AG10803 (cell line): ENCODE measurements around the gene GNPTG.

ENCODE experiments used
- DNase-seq: peaks from one replicate; pipeline ENCODE4 v3.0.0; 2010; ENCODE audit warnings: low read depth
- H3K4me3 ChIP-seq: 2 replicates; pipeline ENCODE4 v1.5.1; 2011; ENCODE audit warnings: mild to moderate bottlenecking, low read length, control low read depth
- TF ChIP-seq, protein P1 (sequence below): conservative IDR thresholded peaks from 2 replicates; pipeline ENCODE4 v1.5.1; 2011; ENCODE audit warnings: mild to moderate bottlenecking, low read length, control low read depth, inconsistent platforms

GNPTG gene

DNA sequence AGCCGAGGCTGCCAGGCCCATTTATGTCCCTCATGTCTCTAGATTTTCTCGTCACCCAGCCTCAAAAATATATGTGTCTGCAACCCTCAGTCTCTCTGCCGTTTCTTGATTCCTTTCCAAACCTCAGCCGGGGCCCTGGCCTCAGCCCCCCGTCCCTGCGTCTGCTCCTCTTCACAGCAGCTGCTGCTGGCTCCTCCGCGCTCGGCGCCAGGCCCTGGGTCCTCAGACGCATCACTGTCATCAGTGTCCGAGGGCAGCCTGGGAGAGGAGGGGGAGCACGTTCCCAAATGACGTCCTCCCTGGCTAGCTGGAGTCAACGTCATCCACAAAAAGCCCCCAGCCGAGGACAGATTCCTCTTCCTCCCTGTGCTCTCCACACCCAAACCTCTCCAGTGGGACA, 2.4 kb upstream of the GNPTG start:
- no peak for DNase-seq
- TF ChIP-seq, protein P1, sequence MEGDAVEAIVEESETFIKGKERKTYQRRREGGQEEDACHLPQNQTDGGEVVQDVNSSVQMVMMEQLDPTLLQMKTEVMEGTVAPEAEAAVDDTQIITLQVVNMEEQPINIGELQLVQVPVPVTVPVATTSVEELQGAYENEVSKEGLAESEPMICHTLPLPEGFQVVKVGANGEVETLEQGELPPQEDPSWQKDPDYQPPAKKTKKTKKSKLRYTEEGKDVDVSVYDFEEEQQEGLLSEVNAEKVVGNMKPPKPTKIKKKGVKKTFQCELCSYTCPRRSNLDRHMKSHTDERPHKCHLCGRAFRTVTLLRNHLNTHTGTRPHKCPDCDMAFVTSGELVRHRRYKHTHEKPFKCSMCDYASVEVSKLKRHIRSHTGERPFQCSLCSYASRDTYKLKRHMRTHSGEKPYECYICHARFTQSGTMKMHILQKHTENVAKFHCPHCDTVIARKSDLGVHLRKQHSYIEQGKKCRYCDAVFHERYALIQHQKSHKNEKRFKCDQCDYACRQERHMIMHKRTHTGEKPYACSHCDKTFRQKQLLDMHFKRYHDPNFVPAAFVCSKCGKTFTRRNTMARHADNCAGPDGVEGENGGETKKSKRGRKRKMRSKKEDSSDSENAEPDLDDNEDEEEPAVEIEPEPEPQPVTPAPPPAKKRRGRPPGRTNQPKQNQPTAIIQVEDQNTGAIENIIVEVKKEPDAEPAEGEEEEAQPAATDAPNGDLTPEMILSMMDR, result no peak
- no peak overlapping the region for H3K4me3 ChIP-seq

DNA sequence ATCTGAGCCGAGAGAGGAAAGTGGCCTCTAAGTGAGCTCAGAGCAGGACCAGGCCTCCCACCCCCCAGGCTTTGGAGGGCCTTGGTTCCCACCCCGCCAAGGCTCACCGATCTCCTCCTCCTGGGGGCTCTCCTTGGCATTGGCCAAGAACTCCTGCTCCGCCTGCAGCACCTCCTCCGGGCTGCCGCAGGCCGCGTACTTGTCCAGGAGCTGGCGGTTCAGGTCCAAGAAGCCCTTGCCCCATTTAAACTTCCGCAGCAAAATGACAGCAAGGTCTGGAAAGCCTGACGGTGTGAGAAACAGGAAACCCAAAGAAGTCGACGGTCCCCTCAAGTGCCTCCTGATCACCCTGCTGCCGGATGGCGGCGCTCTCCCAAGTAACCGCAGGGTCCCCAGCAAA, 1.8 kb upstream of the GNPTG start:
- H3K4me3 ChIP-seq, result no peak overlapping the region; the same call in 1 of the 2 replicates
- no peak for DNase-seq
- TF ChIP-seq, protein P1, result no peak

DNA sequence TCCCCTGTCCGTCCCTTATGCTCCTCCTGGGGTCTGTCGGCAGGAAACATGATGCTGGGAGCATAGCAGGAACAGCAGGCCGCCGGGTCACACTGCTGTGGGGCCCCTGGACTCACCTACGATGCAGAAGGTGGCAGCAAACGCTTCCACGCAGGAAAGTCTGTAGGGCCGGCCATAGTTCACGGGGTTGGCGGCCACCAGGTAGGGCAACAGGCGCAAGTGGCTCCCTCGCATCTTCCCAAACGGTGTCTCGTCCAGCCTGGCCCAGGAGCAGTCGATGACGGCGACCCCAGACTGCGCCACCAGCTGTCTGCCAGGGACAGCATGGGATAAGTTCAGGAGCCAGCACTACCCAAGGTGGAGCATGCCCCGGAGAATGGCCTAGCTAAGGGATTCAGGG, 1.0 kb upstream of the GNPTG start:
- TF ChIP-seq, protein P1, result no peak
- H3K4me3 ChIP-seq, result peak overlapping the region; percentile 87
- no peak for DNase-seq

DNA sequence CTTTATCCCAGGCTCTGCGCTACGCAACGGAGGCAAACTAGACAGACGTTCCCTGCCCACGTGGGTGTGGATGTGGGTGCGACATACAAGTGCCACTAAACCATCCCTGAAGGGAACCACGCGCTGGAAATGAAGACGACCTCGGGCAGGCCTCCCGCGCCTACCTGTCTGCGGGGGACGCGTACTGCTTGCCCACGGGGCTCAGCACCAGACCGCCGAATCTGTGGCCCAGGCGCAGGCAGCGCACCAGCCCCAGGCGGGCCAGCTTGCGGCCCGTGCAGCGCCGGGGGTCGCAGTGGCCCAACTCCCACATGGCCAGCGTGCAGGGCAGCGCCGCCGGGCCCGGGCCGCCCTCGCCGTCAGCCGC, 533 bp upstream of the GNPTG start:
- peak overlapping the region; percentile 87 for H3K4me3 ChIP-seq
- TF ChIP-seq, protein P1, result no peak
- no peak for DNase-seq

DNA sequence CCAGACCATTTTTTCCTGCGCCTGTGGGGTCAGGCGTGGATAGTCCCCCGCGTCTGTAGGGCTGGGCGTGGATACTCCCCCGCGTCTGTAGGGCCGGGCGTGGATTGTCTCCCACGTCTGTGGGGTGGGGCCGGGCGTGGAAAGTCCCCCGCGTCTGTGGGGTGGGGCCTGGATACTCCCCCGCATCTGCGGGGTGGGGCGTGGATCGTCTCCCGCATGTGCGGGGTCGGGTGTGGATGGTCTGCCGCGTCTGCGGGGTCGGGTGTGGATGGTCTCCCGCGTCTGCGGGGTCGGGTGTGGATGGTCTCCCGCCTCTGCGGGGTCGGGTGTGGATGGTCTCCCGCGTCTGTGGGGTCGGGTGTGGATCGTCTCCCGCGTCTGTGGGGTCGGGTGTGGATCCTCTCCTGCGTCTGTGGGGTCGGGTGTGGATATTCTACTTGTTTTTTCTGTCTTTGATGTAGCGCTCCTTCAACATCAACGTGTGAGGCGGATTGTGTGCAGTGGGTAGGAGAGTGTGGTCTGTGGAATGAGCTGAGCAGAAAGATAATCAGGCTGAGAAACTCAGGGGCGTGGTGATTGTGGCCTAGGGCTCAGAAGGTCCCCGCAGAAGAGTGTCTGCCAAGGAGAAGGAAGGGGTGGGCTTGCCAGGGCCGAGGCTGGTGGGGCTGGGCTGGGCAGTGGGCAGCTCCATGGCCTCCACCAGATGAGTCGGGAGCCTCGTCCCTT, 3.2 kb downstream of the GNPTG start:
- no peak overlapping the region for H3K4me3 ChIP-seq
- no peak for DNase-seq
- TF ChIP-seq, protein P1, result no peak

DNA sequence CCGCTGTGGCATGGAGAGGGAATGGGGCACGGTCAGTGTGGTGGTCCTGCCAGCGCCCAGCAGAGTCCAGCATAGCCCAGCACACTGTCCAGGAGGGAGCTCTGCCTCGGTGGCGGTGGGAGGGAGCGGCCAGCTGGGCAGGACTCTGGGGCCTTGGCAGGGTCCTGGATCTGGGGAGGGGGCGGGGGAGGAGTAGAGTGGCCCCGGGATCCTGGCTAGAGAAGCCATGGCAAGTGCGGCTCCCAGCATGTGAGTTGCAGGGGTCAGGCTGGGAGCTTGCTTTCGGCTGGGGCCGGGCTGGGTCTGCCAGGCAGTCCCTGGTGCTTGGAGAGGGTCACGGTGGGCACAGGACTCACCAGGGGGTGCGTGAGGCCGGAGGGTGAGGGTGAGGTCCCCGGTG, 3.9 kb downstream of the GNPTG start:
- DNase-seq, result no peak
- no peak overlapping the region for H3K4me3 ChIP-seq
- TF ChIP-seq, protein P1, result no peak

DNA sequence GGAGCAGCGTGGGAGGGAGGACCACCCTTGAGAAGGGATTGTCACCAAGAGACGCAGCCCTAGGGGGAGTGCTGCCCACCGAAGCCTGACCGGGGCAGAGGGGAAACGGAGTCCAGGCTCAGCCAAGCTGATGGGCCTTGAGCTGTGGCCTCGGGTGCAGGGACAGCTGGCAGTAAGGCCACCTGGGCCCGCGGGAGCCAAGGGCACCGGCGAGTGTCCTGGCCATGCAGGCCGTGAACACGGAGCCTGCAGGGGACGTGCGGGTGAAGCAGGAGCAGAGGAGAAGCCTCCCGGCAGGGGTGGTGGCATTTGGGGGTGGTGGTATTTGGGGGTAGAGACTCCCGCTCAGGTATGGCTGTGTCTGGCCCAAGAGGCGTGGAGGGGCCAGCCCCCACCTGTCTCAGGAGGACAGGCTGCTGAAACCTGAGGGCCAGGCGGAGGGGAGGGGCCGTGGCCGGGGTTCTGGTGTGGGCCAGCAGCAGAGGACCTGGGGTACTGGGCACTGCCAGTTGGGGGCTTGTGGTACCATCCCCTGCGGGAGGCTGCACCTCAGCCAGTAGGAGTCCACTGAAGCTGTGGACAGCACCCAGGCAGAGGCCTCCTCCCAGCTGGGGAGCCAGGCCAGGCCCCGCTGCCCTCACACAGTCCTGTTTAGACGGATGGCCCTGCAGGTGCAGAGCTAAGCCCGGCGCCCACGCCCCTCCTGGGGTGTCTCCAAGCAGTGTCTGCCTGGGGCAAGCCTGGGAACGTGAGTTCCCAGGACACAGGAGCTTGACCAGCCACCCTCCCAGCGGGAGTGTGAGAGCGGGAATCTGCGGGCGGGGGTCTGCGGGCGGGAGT, 4.5 kb downstream of the GNPTG start:
- TF ChIP-seq, protein P1, result no peak
- DNase-seq, result no peak
- H3K4me3 ChIP-seq, result no peak overlapping the region
